Vagina (tissue), 2 donors: ENCODE data around the gene SERINC5.

ENCODE experiments used
- POLR2A ChIP-seq, 2 donors: fragments of 450-650 bp; IDR thresholded peaks; one replicate each; pipeline ENCODE4 v1.6.1; 2017; ENCODE audit warnings: antibody characterized with exemption in 2 of 2, mild to moderate bottlenecking in 2 of 2, moderate library complexity in 2 of 2
- POLR2AphosphoS5 ChIP-seq, 2 donors: sonication (generic); formaldehyde crosslinking; IDR thresholded peaks; one replicate each; pipeline ENCODE4 v1.9.0; 2017; ENCODE audit warnings: antibody characterized with exemption in 2 of 2, mild to moderate bottlenecking in 2 of 2, low read depth in 1 of 2; ENCODE audit not compliant: insufficient read depth in 1 of 2
- TF ChIP-seq, protein P1 (sequence below), 3 experiments: fragments of 450-650 bp in 2 of 3; fragments of 200-600 bp in 1 of 3; sonication (generic) in 1 of 3; IDR thresholded peaks; one replicate each; pipeline ENCODE4 v1.5.1; 2017 to 2019; ENCODE audit warnings: antibody characterized with exemption in 3 of 3, mild to moderate bottlenecking in 2 of 3, moderate library complexity in 2 of 3

DNA sequence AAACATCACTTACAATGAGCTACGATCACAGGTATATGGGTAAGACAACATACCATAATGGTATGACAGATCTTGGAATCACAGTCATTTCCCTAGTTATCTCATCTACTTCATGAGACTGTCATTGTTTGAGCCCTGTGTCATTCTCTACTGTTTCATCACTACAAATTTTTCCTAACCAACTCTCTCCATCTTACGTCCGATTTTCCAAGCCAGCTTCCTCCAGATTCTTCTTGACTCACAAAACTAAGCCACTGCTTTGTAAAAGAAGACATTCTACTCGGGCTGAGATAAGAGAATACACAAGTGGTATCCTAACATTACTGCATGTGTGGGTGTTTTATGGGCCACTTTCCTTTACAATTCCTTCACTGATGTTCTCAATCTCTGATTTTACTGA, 49.6 kb downstream of the SERINC5 start:
- TF ChIP-seq, protein P1, sequence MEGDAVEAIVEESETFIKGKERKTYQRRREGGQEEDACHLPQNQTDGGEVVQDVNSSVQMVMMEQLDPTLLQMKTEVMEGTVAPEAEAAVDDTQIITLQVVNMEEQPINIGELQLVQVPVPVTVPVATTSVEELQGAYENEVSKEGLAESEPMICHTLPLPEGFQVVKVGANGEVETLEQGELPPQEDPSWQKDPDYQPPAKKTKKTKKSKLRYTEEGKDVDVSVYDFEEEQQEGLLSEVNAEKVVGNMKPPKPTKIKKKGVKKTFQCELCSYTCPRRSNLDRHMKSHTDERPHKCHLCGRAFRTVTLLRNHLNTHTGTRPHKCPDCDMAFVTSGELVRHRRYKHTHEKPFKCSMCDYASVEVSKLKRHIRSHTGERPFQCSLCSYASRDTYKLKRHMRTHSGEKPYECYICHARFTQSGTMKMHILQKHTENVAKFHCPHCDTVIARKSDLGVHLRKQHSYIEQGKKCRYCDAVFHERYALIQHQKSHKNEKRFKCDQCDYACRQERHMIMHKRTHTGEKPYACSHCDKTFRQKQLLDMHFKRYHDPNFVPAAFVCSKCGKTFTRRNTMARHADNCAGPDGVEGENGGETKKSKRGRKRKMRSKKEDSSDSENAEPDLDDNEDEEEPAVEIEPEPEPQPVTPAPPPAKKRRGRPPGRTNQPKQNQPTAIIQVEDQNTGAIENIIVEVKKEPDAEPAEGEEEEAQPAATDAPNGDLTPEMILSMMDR (IDR thresholded peaks at IDR 0.05): no peak
- TF ChIP-seq POLR2A (IDR thresholded peaks at IDR 0.05) (no peak), POLR2AphosphoS5 (IDR thresholded peaks at IDR 0.05; ENCODE audit: insufficient read depth in 1 of 2, low read depth in 1 of 2) (no peak)
